ENCODE data around the gene PIP4K2A.

DNA sequence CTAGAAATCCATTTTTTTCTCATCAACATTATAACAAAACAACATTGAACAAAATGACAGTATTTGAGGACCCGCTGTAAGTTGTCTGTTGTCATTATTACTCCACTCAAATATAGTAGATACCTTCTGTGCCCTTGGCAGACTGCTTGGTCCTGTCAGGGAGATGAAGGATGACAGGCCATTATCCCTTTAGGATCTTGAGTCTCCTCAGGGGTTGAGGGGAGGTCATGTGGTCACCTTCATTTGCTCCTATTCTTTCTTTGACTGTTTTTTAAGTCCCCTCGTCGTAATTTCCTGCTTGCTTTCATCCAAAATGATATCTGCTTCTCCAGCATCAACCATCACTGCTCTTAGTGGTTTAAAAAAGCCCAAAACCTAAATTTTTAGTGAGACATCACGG, 2.6 kb upstream of the PIP4K2A start:
- TF ChIP-seq, protein P1, sequence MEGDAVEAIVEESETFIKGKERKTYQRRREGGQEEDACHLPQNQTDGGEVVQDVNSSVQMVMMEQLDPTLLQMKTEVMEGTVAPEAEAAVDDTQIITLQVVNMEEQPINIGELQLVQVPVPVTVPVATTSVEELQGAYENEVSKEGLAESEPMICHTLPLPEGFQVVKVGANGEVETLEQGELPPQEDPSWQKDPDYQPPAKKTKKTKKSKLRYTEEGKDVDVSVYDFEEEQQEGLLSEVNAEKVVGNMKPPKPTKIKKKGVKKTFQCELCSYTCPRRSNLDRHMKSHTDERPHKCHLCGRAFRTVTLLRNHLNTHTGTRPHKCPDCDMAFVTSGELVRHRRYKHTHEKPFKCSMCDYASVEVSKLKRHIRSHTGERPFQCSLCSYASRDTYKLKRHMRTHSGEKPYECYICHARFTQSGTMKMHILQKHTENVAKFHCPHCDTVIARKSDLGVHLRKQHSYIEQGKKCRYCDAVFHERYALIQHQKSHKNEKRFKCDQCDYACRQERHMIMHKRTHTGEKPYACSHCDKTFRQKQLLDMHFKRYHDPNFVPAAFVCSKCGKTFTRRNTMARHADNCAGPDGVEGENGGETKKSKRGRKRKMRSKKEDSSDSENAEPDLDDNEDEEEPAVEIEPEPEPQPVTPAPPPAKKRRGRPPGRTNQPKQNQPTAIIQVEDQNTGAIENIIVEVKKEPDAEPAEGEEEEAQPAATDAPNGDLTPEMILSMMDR (IDR thresholded peaks at IDR 0.05), result no peak
- no peak for TF ChIP-seq POLR2AphosphoS5 (IDR thresholded peaks at IDR 0.05)
